Coronary artery (tissue), 2 donors: Measurements from ENCODE around the gene ANTXR1.
A peak's percentile ranks its signal among the peaks of the same experiment; 100 is the strongest.

Source experiments
- DNase-seq: peaks from one replicate; pipeline ENCODE4 v3.0.0-alpha.2; 2017; ENCODE audit warnings: low spot score
- H3K27ac ChIP-seq, 2 donors: fragments of 200-600 bp; sonication (generic); one replicate each; pipeline ENCODE4 v1.5.1; 2016 to 2019
- H3K4me3 ChIP-seq: fragments of 200-600 bp; sonication (generic); 2 replicates; pipeline ENCODE4 v1.5.1; 2016; ENCODE audit warnings: mild to moderate bottlenecking, moderate library complexity
- CTCF ChIP-seq: fragments of 200-600 bp; sonication (generic); IDR thresholded peaks from one replicate; pipeline ENCODE4 v1.5.1; 2019; ENCODE audit warnings: antibody characterized with exemption

ANTXR1 gene

GRCh38 chr2:69020496-69021426, 7.8 kb downstream of the ANTXR1 start:
- peak overlapping the region in 1 of 2 donors; percentile 58 for H3K27ac ChIP-seq
- no peak for TF ChIP-seq CTCF
- H3K4me3 ChIP-seq = peak overlapping the region; percentile 32
- DNase-seq = no peak

- TF ChIP-seq CTCF = no peak
- H3K27ac ChIP-seq = peak overlapping the region in 1 of 2 donors; percentile 58
- no peak for DNase-seq
- H3K4me3 ChIP-seq = no peak overlapping the region
Measured at GRCh38 chr2:69021727-69022126, 8.7 kb downstream of the ANTXR1 start.

- no peak for TF ChIP-seq CTCF
- H3K27ac ChIP-seq = peak overlapping the region in 1 of 2 donors; percentile 58
- no peak for DNase-seq
- no peak overlapping the region for H3K4me3 ChIP-seq
Measured at GRCh38 chr2:69022548-69022947, 9.6 kb downstream of the ANTXR1 start.

GRCh38 chr2:69023236-69023635, 10.3 kb downstream of the ANTXR1 start:
- DNase-seq = no peak
- Histone ChIP-seq H3K4me3 (no peak overlapping the region), H3K27ac (peak overlapping the region in 1 of 2 donors; percentile 58)
- TF ChIP-seq CTCF = no peak

- peak; percentile 25 for TF ChIP-seq CTCF
- Histone ChIP-seq H3K27ac (peak overlapping the region in 1 of 2 donors; percentile 59), H3K4me3 (no peak overlapping the region)
- no peak for DNase-seq
Measured at GRCh38 chr2:69026026-69026425, 13.0 kb downstream of the ANTXR1 start.

GRCh38 chr2:69026691-69027459, 13.9 kb downstream of the ANTXR1 start:
- TF ChIP-seq CTCF = no peak
- Histone ChIP-seq H3K4me3 (no peak overlapping the region), H3K27ac (peak overlapping the region in 1 of 2 donors; percentile 59)
- DNase-seq = no peak
